Measurements from ENCODE around the gene APOBEC3H. TPM values are rescaled to one million over a fixed set of nuclear protein-coding genes. Genes with fewer than 3 reads are reported as not detected.

The APOBEC3H gene
- total RNA-seq, 6 donors from 2014 or later: 0.78 to 4.2 (median 1.0) TPM

DNA sequence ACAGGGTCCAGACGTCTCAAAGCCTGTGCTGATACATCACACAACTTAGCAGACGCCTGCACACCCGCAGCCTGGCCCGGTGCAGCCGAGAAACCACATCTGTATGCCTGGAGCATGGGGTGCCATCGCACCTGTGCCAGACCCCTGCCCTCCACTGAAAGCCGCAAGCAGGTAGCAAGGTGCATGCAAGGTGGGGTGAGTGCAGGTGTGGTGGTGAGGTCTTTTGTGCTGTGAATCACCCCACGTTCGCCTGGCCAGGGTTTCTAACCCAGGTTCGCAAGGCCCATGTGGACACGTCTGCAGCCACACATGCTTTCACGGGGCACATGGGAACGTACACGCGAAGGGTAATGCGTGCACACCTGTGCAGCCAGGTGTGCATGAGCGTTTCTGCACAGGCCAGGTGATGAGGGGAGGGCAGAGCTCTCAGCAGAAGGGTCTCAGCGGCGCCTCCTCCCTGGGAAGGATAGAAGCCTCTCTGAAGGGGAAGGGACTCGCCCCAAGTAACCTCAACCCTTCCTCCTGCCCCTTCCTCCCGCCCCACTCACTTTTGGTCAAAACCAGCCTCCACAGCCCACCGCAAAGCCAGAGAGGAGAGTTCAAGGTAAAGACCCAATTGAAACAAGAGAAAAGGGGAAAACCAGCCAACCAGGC is 36.0 kb downstream of the APOBEC3H start:
- Histone ChIP-seq H3K4me3 (no peak overlapping the region), H3K27me3 (no peaks in the 10 kb centered on the region), H3K4me1 (peaks cover 3 to 14% (median 6%) of the 10 kb centered on the region in 4 donors), H3K36me3 (peaks cover 3 to 41% (median 16%) of the 10 kb centered on the region in 4 donors), H3K9me3 (no peaks in the 10 kb centered on the region), H3K27ac (no peak overlapping the region)
- no peak for TF ChIP-seq POLR2AphosphoS5 (IDR thresholded peaks at IDR 0.05)
- TF ChIP-seq EP300 (IDR thresholded peaks at IDR 0.05): no peak
- TF ChIP-seq POLR2A (IDR thresholded peaks at IDR 0.05): no peak
- TF ChIP-seq, protein P1, sequence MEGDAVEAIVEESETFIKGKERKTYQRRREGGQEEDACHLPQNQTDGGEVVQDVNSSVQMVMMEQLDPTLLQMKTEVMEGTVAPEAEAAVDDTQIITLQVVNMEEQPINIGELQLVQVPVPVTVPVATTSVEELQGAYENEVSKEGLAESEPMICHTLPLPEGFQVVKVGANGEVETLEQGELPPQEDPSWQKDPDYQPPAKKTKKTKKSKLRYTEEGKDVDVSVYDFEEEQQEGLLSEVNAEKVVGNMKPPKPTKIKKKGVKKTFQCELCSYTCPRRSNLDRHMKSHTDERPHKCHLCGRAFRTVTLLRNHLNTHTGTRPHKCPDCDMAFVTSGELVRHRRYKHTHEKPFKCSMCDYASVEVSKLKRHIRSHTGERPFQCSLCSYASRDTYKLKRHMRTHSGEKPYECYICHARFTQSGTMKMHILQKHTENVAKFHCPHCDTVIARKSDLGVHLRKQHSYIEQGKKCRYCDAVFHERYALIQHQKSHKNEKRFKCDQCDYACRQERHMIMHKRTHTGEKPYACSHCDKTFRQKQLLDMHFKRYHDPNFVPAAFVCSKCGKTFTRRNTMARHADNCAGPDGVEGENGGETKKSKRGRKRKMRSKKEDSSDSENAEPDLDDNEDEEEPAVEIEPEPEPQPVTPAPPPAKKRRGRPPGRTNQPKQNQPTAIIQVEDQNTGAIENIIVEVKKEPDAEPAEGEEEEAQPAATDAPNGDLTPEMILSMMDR (IDR thresholded peaks at IDR 0.05): no peak
- no peak for ATAC-seq (ENCODE audit: low FRiP score in 2 of 2)
- DNase-seq: peak in 1 of 2 donors; percentile 58
- WGBS, 2 donors: 92 to 97% methylated on average over 10 to 22 of the region's 22 CpGs

DNA sequence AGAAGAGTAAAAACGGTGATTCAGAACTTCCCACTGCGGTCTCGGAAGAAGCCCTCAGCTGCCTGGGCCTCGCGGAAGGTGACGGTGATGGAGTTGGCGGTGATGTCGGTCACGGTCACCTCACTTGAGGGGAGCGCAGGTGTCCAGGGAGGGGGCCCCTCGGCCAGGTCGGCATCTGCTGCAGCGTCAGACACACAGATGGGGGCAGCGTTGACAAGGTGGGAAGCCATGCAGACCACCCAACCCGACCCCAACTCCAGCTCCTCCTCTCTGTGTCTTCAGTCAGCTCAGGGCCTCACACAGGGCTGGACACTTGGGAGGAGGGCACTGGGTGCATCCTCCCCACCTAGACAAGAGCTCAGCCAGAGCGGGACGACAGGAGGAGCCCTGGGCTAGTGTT is 36.8 kb downstream of the APOBEC3H start:
- TF ChIP-seq POLR2A (IDR thresholded peaks at IDR 0.05): no peak
- H3K4me1 ChIP-seq: peaks cover 3 to 14% (median 6%) of the 10 kb centered on the region in 4 donors

DNA sequence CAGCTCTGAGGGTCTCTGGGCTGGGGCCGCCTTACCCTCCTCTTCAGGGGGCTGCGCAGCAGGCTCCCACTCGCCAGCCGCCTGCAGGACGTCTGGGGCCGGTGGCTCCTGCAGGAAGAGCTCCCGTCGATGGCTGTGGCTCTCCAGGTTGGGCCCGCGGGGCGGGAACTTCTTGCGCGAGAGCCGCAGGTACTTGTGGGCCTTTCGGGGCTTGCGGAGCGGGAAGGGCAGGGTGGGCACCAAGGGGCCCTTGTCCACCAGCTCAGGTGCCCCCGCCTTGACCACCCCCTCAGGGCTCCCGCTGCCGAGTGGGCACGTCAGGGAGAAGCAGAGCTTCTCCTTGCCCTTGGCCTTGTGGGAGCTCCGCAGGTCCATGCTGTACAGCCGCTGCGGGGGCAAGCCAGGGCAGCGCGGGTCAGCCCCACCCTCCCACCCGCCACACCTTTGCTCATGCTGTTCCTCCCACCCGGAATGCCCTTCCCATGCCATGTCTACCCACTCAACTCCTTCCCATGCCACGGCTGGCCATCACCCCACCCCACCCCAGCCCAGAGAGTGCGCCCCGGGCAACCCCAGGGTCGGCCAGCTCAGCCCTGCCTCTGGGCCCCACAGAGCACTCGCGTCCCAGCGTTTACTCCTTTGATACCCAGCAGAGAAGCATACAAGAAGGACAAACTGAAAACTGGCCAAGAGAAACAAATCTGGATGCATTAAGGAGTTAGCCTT is 37.5 kb downstream of the APOBEC3H start:
- DNase-seq (peak in 1 of 2 donors; percentile 83), ATAC-seq (ENCODE audit: low FRiP score in 2 of 2) (no peak)
- no peak overlapping the region for H3K27ac ChIP-seq
- H3K4me1 ChIP-seq: peaks cover 3 to 14% (median 6%) of the 10 kb centered on the region in 4 donors
- 88 to 94% methylated on average over 14 to 31 of the region's 35 CpGs for WGBS, 2 donors
- no peak overlapping the region for H3K4me3 ChIP-seq
- H3K27me3 ChIP-seq: no peaks in the 10 kb centered on the region
- no peaks in the 10 kb centered on the region for H3K9me3 ChIP-seq
- TF ChIP-seq POLR2A (IDR thresholded peaks at IDR 0.05): no peak
- TF ChIP-seq EP300 (IDR thresholded peaks at IDR 0.05): no peak
- TF ChIP-seq, protein P1 (IDR thresholded peaks at IDR 0.05): no peak
- H3K36me3 ChIP-seq: peaks cover 3 to 52% (median 19%) of the 10 kb centered on the region in 4 donors

More for the DNA sequence above, 36.8 kb downstream of the APOBEC3H start:
- 94 to 95% methylated on average over 10 to 15 of the region's 17 CpGs for WGBS, 2 donors
- ATAC-seq (ENCODE audit: low FRiP score in 2 of 2) (no peak), DNase-seq (peak in 1 of 2 donors; percentile 53)
- peaks cover 3 to 49% (median 19%) of the 10 kb centered on the region in 4 donors for H3K36me3 ChIP-seq
- no peak overlapping the region for H3K27ac ChIP-seq
- no peaks in the 10 kb centered on the region for H3K27me3 ChIP-seq
- H3K9me3 ChIP-seq: no peaks in the 10 kb centered on the region
- no peak overlapping the region for H3K4me3 ChIP-seq

DNA sequence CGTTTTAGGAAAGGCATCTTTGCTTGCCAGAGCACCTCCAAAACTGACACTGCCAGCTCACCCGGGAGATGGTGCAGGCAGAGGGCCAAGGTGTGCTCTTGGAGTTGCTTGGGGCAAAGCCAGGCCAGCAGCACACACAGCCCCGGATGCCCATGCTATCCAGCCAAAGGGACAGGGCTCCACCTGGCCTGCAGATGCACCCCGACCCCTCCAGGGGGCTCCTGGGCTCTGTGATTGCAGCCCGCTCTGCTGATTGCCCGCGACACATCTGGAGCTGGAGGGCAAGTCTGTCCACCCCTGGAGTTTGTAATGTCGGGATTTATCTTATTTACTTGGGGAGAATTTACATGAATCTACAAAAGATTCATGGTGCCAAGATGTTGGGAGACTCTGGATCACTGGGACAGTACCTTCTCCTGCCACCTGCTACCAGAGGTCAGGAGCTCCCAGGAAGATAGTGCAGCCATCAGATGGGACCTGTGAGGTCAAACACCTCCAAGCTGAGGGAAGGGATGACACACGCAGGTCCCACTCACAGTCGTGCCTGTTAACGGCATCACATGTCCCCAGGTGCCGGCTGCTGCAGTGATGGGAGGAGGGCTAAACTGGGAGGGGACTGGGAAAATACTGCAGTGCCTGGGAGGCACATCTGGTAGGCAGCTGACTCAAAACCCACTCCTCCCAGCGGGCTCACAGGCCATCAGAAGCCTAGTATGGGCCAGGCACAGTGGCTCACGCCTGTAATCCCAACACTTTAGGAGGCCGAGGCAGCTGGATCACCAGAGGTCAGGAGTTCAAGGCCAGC is 38.2 kb downstream of the APOBEC3H start:
- Histone ChIP-seq H3K4me1 (peaks cover 3 to 14% (median 6%) of the 10 kb centered on the region in 4 donors), H3K36me3 (peaks cover 3 to 49% (median 19%) of the 10 kb centered on the region in 4 donors), H3K27ac (no peak overlapping the region), H3K27me3 (no peaks in the 10 kb centered on the region), H3K9me3 (no peaks in the 10 kb centered on the region), H3K4me3 (no peak overlapping the region)
- TF ChIP-seq, protein P1 (IDR thresholded peaks at IDR 0.05): peak; percentile 15 to 35 (median 28)
- TF ChIP-seq POLR2A (IDR thresholded peaks at IDR 0.05): no peak
- ATAC-seq (ENCODE audit: low FRiP score in 2 of 2) (no peak), DNase-seq (peak in 1 of 2 donors; percentile 52)
- 58 to 68% methylated on average over 9 to 15 of the region's 15 CpGs for WGBS, 2 donors

DNA sequence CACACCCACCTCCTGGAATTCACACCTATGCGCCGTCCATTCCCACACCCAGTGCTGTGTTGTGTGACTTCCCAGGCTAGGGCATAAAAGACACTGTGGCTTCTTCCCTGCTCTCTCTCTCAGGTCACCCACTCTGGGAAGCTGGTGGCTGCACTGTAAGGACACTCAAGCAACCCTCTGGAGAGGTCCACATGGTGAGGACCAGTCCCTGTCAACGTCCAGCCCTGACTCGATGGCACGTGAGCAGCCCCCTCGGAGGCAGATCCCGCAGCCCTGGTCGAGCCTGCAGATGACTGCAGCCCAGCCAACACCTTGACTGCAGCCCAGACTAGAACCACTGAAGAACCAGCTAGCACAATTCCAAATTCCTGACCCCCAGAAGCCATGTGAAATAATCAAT is 39.3 kb downstream of the APOBEC3H start:
- Histone ChIP-seq H3K27me3 (no peaks in the 10 kb centered on the region), H3K4me1 (peaks cover 2 to 9% (median 2%) of the 10 kb centered on the region in 4 donors), H3K36me3 (peaks cover 3 to 52% (median 19%) of the 10 kb centered on the region in 4 donors), H3K4me3 (no peak overlapping the region), H3K27ac (no peak overlapping the region), H3K9me3 (no peaks in the 10 kb centered on the region)
- TF ChIP-seq EP300 (IDR thresholded peaks at IDR 0.05) (no peak), POLR2A (IDR thresholded peaks at IDR 0.05) (no peak), POLR2AphosphoS5 (IDR thresholded peaks at IDR 0.05) (no peak)
- TF ChIP-seq, protein P1 (IDR thresholded peaks at IDR 0.05): no peak
- ATAC-seq (ENCODE audit: low FRiP score in 2 of 2) (no peak), DNase-seq (no peak)
- 91 to 98% methylated on average over 5 to 8 of the region's 8 CpGs for WGBS, 2 donors
